ENCODE data around the gene FGFRL1. TPM values are rescaled to one million over a fixed set of nuclear protein-coding genes. Genes with fewer than 3 reads are reported as not detected.
"Not testable (repeated sequence)": the region's sequence is repeated elsewhere in the genome, so short reads cannot be mapped to it uniquely, and the experiment has no call there.

Gene FGFRL1
- total RNA-seq, 2 donors from 2014 or later, result 38.7 to 50.4 TPM

GRCh38 chr4:974668-975067 lies 36.8 kb upstream of the FGFRL1 start:
- DNase-seq (no peak), ATAC-seq (no peak)
- Histone ChIP-seq H3K27ac (no peak overlapping the region), H3K27me3 (no peaks in the 10 kb centered on the region), H3K9me3 (no peaks in the 10 kb centered on the region), H3K4me3 (no peak overlapping the region), H3K4me1 (peaks cover 24% of the 10 kb centered on the region), H3K36me3 (replicated peaks in 1 of 2; ENCODE audit: insufficient read depth in 1 of 2, low read depth in 2 of 2) (no peaks in the 10 kb centered on the region)
- 81 to 94% methylated on average over 2 to 9 of the region's 9 CpGs for WGBS, 2 donors
- TF ChIP-seq, protein P1, sequence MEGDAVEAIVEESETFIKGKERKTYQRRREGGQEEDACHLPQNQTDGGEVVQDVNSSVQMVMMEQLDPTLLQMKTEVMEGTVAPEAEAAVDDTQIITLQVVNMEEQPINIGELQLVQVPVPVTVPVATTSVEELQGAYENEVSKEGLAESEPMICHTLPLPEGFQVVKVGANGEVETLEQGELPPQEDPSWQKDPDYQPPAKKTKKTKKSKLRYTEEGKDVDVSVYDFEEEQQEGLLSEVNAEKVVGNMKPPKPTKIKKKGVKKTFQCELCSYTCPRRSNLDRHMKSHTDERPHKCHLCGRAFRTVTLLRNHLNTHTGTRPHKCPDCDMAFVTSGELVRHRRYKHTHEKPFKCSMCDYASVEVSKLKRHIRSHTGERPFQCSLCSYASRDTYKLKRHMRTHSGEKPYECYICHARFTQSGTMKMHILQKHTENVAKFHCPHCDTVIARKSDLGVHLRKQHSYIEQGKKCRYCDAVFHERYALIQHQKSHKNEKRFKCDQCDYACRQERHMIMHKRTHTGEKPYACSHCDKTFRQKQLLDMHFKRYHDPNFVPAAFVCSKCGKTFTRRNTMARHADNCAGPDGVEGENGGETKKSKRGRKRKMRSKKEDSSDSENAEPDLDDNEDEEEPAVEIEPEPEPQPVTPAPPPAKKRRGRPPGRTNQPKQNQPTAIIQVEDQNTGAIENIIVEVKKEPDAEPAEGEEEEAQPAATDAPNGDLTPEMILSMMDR (IDR thresholded peaks at IDR 0.05), result no peak
- no peak for TF ChIP-seq POLR2A (IDR thresholded peaks at IDR 0.05)
- intact Hi-C loops (cut with DNase I), result no loop called here

GRCh38 chr4:976016-976415 lies 35.4 kb upstream of the FGFRL1 start:
- H3K9me3 ChIP-seq; ATAC-seq; H3K36me3 ChIP-seq (replicated peaks in 1 of 2; ENCODE audit: insufficient read depth in 1 of 2, low read depth in 2 of 2); DNase-seq; intact Hi-C loops (cut with DNase I); H3K27ac ChIP-seq; H3K27me3 ChIP-seq; H3K4me3 ChIP-seq: not testable (repeated sequence)
- peaks cover 24% of the 10 kb centered on the region for H3K4me1 ChIP-seq
- 98% methylated on average over 9 of the region's 25 CpGs; no CpG with 5 or more reads in 1 of the 2 donors for WGBS, 2 donors

GRCh38 chr4:978957-979701 lies 32.3 kb upstream of the FGFRL1 start:
- Histone ChIP-seq H3K36me3 (replicated peaks in 1 of 2; ENCODE audit: insufficient read depth in 1 of 2, low read depth in 2 of 2) (no peaks in the 10 kb centered on the region), H3K4me3 (no peak overlapping the region), H3K27me3 (no peaks in the 10 kb centered on the region), H3K9me3 (no peaks in the 10 kb centered on the region), H3K4me1 (no peaks in the 10 kb centered on the region), H3K27ac (no peak overlapping the region)
- no peak for DNase-seq
- intact Hi-C loops (cut with DNase I), result no loop called here
- no peak for ATAC-seq
- WGBS, 2 donors, result 70 to 85% methylated on average over 19 to 20 of the region's 20 CpGs
- TF ChIP-seq, protein P1 (IDR thresholded peaks at IDR 0.05), result no peak
- no peak for TF ChIP-seq POLR2A (IDR thresholded peaks at IDR 0.05)

GRCh38 chr4:982291-982690 lies 29.1 kb upstream of the FGFRL1 start:
- WGBS, 2 donors, result 89 to 91% methylated on average over 15 to 17 of the region's 17 CpGs
- peaks cover 22% of the 10 kb centered on the region for H3K4me1 ChIP-seq
- H3K27me3 ChIP-seq, result no peaks in the 10 kb centered on the region
- no peaks in the 10 kb centered on the region for H3K9me3 ChIP-seq
- no peak for ATAC-seq
- no peak overlapping the region for H3K4me3 ChIP-seq
- intact Hi-C loops (cut with DNase I), result no loop called here
- no peak for DNase-seq
- H3K36me3 ChIP-seq (replicated peaks in 1 of 2; ENCODE audit: insufficient read depth in 1 of 2, low read depth in 2 of 2), result no peaks in the 10 kb centered on the region
- no peak overlapping the region for H3K27ac ChIP-seq
- no peak for TF ChIP-seq POLR2A (IDR thresholded peaks at IDR 0.05)
- TF ChIP-seq, protein P1 (IDR thresholded peaks at IDR 0.05), result no peak

DNA sequence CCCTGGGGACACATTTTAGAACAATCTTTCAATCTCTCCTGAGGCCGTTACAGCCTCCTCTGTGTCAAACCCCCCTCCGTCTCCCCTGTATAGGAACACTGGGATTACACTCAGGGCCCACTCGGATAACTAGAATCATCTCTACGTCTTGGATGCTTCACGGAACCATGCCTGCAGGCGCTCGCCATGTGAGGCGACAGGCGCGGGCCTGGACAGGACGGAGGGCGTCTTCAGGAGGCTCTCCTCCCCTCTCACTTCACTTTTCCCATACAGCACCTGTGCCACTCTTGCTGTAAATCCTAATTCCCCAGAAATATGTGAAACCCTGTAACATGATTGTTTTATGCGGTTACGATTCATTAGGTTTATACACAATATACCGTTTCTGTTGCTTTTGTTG lies 28.6 kb upstream of the FGFRL1 start:
- ATAC-seq (no peak), DNase-seq (no peak)
- Histone ChIP-seq H3K4me3 (no peak overlapping the region), H3K36me3 (replicated peaks in 1 of 2; ENCODE audit: insufficient read depth in 1 of 2, low read depth in 2 of 2) (no peaks in the 10 kb centered on the region), H3K9me3 (no peaks in the 10 kb centered on the region), H3K4me1 (peaks cover 27% of the 10 kb centered on the region), H3K27ac (no peak overlapping the region), H3K27me3 (no peaks in the 10 kb centered on the region)
- 96 to 97% methylated on average over 15 of the region's 15 CpGs for WGBS, 2 donors
- intact Hi-C loops (cut with DNase I), result no loop called here
- TF ChIP-seq, protein P1 (IDR thresholded peaks at IDR 0.05), result no peak
- no peak for TF ChIP-seq POLR2A (IDR thresholded peaks at IDR 0.05)
